Measurements from ENCODE around the gene FASTKD3. TPM values are rescaled to one million over a fixed set of nuclear protein-coding genes. Genes with fewer than 3 reads are reported as not detected.

Gene FASTKD3
- total and polyA plus RNA-seq, 5 experiments from 2014 or later, result 6.0 to 13.7 (median 13.1) TPM

Other genes with a start within 250 kb of the FASTKD3 start
- gene CFAP90, start 17.9 kb downstream of the FASTKD3 start, total RNA-seq, result not detected
- gene CFAP90, start 17.9 kb downstream of the FASTKD3 start, polyA plus RNA-seq, result not detected
- 10 to 100 TPM; 54.1 to 63.9 TPM for gene MTRR, start 117 bp upstream of the FASTKD3 start, total RNA-seq
- 10 to 100 TPM; 26.1 to 33.3 (median 32.5) TPM for gene MTRR, start 117 bp upstream of the FASTKD3 start, polyA plus RNA-seq

Data from naive thymus-derived CD8-positive, alpha-beta T cell (primary cell).